ENCODE results near the gene AAK1. TPM values are rescaled to one million over a fixed set of nuclear protein-coding genes. Genes with fewer than 3 reads are reported as not detected.

Gene AAK1
- total RNA-seq, 4 donors from 2014 or later: 34.8 to 109 (median 70.2) TPM

DNA sequence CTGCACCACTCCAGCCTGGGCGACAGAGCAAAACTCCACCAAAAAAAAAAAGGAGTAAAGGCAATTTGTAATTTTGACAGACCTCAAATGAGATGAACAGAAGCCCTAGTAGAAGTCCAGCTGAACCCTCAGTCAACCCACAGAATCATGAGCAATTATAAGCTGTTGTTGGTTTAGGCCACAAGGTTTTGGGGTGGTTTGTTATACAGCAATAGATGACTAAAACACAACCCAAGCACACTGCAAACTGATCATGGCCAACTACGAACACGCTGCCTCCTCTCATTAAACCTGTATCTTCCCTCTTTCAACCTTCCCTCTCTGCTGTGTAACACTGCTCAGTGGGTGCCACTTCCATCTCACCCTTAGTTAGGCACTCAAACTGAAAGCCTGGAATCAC, 22.1 kb downstream of the AAK1 start:
- peaks cover 21 to 75% (median 32%) of the 10 kb centered on the region in 4 donors for H3K4me1 ChIP-seq

DNA sequence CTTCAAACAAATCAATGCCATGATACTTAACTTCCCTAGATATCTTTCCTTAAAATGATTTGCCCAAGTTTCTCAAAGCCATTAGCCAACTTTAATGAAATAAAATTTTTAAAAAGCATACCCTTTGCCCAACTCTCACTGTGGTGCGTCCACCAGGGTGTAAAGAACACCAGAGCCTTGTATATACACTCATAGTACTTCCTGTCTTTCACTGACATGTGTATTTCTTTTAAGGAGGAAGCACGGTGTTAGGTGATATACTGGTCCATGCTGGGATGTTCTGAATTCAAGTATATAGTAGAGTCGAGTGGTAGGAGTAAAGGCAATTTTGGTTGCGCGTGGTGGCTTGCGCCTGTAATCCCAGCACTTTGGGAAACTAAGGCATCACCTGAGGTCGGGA, 22.7 kb downstream of the AAK1 start:
- in situ Hi-C loops (cut with MboI; ENCODE audit: low pct_ligation_motif_present in 1 of 4, low pct_unique_long_range_greater_than_20kb in 1 of 4, low sequenced_read_pairs in 3 of 4): no loop called here
- no peak overlapping the region for H3K4me3 ChIP-seq
- TF ChIP-seq, protein P1, sequence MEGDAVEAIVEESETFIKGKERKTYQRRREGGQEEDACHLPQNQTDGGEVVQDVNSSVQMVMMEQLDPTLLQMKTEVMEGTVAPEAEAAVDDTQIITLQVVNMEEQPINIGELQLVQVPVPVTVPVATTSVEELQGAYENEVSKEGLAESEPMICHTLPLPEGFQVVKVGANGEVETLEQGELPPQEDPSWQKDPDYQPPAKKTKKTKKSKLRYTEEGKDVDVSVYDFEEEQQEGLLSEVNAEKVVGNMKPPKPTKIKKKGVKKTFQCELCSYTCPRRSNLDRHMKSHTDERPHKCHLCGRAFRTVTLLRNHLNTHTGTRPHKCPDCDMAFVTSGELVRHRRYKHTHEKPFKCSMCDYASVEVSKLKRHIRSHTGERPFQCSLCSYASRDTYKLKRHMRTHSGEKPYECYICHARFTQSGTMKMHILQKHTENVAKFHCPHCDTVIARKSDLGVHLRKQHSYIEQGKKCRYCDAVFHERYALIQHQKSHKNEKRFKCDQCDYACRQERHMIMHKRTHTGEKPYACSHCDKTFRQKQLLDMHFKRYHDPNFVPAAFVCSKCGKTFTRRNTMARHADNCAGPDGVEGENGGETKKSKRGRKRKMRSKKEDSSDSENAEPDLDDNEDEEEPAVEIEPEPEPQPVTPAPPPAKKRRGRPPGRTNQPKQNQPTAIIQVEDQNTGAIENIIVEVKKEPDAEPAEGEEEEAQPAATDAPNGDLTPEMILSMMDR (IDR thresholded peaks at IDR 0.05): no peak
- TF ChIP-seq POLR2A (IDR thresholded peaks at IDR 0.05) (no peak), POLR2AphosphoS5 (IDR thresholded peaks at IDR 0.05) (no peak), EP300 (IDR thresholded peaks at IDR 0.05; ENCODE audit: low read depth) (no peak)
- H3K36me3 ChIP-seq: no peaks in the 10 kb centered on the region
- no peaks in the 10 kb centered on the region for H3K27me3 ChIP-seq
- no peak for DNase-seq
- 89 to 91% methylated on average over 7 of the region's 7 CpGs for WGBS, 2 donors (ENCODE audit: low coverage in 1 of 2)
- no peak overlapping the region for H3K27ac ChIP-seq
- H3K4me1 ChIP-seq: peaks cover 19 to 76% (median 29%) of the 10 kb centered on the region in 4 donors
- intact Hi-C loops (cut with DNase I; ENCODE audit: low total_unique reads): no loop called here
- H3K9me3 ChIP-seq: no peaks in the 10 kb centered on the region

More for the DNA sequence above, 22.1 kb downstream of the AAK1 start:
- H3K27ac ChIP-seq: no peak overlapping the region
- no peak overlapping the region for H3K4me3 ChIP-seq
- intact Hi-C loops (cut with DNase I; ENCODE audit: low total_unique reads) (no loop called here), in situ Hi-C loops (cut with MboI; ENCODE audit: low pct_ligation_motif_present in 1 of 4, low pct_unique_long_range_greater_than_20kb in 1 of 4, low sequenced_read_pairs in 3 of 4) (no loop called here)
- DNase-seq: no peak
- H3K9me3 ChIP-seq: no peaks in the 10 kb centered on the region
- H3K36me3 ChIP-seq: no peaks in the 10 kb centered on the region
- TF ChIP-seq POLR2A (IDR thresholded peaks at IDR 0.05) (no peak), EP300 (IDR thresholded peaks at IDR 0.05; ENCODE audit: low read depth) (no peak), POLR2AphosphoS5 (IDR thresholded peaks at IDR 0.05) (no peak)
- TF ChIP-seq, protein P1 (IDR thresholded peaks at IDR 0.05): no peak
- WGBS, 2 donors (ENCODE audit: low coverage in 1 of 2): 92 to 95% methylated on average over 2 to 3 of the region's 3 CpGs
- no peaks in the 10 kb centered on the region for H3K27me3 ChIP-seq

DNA sequence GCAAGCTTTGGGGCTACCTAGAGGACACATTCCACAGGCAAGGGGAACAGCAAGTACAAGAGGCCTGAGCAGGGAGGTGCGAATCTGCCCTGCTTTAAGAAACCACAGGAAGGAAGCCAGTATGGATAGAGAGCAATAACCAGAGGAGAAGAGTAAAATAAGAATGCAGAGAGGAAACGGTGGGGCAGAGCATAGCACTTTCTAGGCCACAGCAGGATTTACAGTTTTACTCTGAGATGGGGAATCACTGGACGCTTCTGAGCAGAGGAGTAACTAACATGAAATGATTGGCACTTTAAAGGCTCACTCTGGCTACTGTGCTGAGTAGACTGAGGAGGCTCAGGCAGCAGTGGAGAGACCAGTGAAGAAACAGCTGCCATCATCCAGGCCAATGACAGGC, 23.8 kb downstream of the AAK1 start:
- DNase-seq: no peak
- Histone ChIP-seq H3K4me3 (no peak overlapping the region), H3K36me3 (no peaks in the 10 kb centered on the region), H3K4me1 (peaks cover 9 to 66% (median 23%) of the 10 kb centered on the region in 4 donors), H3K27me3 (no peaks in the 10 kb centered on the region), H3K27ac (no peak overlapping the region), H3K9me3 (no peaks in the 10 kb centered on the region)
- intact Hi-C loops (cut with DNase I; ENCODE audit: low total_unique reads) (no loop called here), in situ Hi-C loops (cut with MboI; ENCODE audit: low pct_ligation_motif_present in 1 of 4, low pct_unique_long_range_greater_than_20kb in 1 of 4, low sequenced_read_pairs in 3 of 4) (no loop called here)
- 40 to 62% methylated on average over 1 to 3 of the region's 3 CpGs for WGBS, 2 donors (ENCODE audit: low coverage in 1 of 2)
- TF ChIP-seq POLR2AphosphoS5 (IDR thresholded peaks at IDR 0.05): no peak
- no peak for TF ChIP-seq EP300 (IDR thresholded peaks at IDR 0.05; ENCODE audit: low read depth)
- TF ChIP-seq POLR2A (IDR thresholded peaks at IDR 0.05): no peak
- TF ChIP-seq, protein P1 (IDR thresholded peaks at IDR 0.05): no peak

DNA sequence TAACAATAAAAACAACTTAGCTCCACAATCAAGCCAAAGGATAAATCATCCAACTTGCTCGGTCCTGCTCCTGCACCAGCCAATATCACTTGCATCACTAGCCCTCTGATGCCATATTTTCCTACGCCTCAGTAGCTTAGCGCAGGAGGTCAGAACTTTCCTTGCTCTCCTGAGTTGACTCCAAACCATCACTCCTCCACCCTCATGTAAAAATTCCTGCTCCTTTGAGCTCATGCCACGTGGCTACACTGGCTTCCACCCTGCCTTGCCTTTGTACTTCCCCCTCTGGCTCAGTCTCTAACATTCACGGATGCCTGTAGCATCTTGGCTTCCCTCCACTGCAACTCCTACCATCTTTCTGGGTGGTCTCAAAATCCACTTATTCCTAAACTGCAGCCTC, 25.2 kb downstream of the AAK1 start:
- 50 to 70% methylated on average over 1 to 5 of the region's 5 CpGs for WGBS, 2 donors (ENCODE audit: low coverage in 1 of 2)
- Histone ChIP-seq H3K27me3 (no peaks in the 10 kb centered on the region), H3K4me3 (no peak overlapping the region), H3K36me3 (no peaks in the 10 kb centered on the region), H3K27ac (no peak overlapping the region), H3K9me3 (no peaks in the 10 kb centered on the region), H3K4me1 (peaks cover 0 to 52% (median 16%) of the 10 kb centered on the region in 4 donors)
- TF ChIP-seq, protein P1 (IDR thresholded peaks at IDR 0.05): no peak
- no peak for TF ChIP-seq EP300 (IDR thresholded peaks at IDR 0.05; ENCODE audit: low read depth)
- TF ChIP-seq POLR2AphosphoS5 (IDR thresholded peaks at IDR 0.05): no peak
- no peak for TF ChIP-seq POLR2A (IDR thresholded peaks at IDR 0.05)
- intact Hi-C loops (cut with DNase I; ENCODE audit: low total_unique reads): no loop called here
- no peak for DNase-seq
- in situ Hi-C loops (cut with MboI; ENCODE audit: low pct_ligation_motif_present in 1 of 4, low pct_unique_long_range_greater_than_20kb in 1 of 4, low sequenced_read_pairs in 3 of 4): no loop called here
